Fibroblast of skin of abdomen (primary cell): ENCODE measurements around the gene CLCN3.
"Not testable (repeated sequence)": the region's sequence is repeated elsewhere in the genome, so short reads cannot be mapped to it uniquely, and the experiment has no call there.

ENCODE experiments used
- DNase-seq: peaks from one replicate; pipeline ENCODE4 v3.0.0-alpha.2; 2013

CLCN3 gene

GRCh38 chr4:169715826-169716225 is 95.4 kb downstream of the CLCN3 start:
- no peak for DNase-seq

- peak; percentile 13 for DNase-seq
Measured at GRCh38 chr4:169716677-169717076, 96.3 kb downstream of the CLCN3 start.

GRCh38 chr4:169720529-169720928 is 100.2 kb downstream of the CLCN3 start:
- no peak for DNase-seq

GRCh38 chr4:169723207-169723965 is 103.0 kb downstream of the CLCN3 start:
- DNase-seq: peak; percentile 12

- DNase-seq: peak; percentile 86
Measured at GRCh38 chr4:169724260-169724659, 103.9 kb downstream of the CLCN3 start.

GRCh38 chr4:169727616-169728015 is 107.2 kb downstream of the CLCN3 start:
- DNase-seq: no peak

GRCh38 chr4:169730564-169730963 is 110.2 kb downstream of the CLCN3 start:
- no peak for DNase-seq

GRCh38 chr4:169738604-169739003 is 118.2 kb downstream of the CLCN3 start:
- DNase-seq: not testable (repeated sequence)

GRCh38 chr4:169741569-169741968 is 121.2 kb downstream of the CLCN3 start:
- DNase-seq: no peak

GRCh38 chr4:169744601-169745000 is 124.2 kb downstream of the CLCN3 start:
- no peak for DNase-seq

GRCh38 chr4:169745291-169745690 is 124.9 kb downstream of the CLCN3 start:
- peak; percentile 62 for DNase-seq

- DNase-seq: no peak
Measured at GRCh38 chr4:169756971-169757574, 136.7 kb downstream of the CLCN3 start.

GRCh38 chr4:169757575-169758184 is 137.3 kb downstream of the CLCN3 start, which contains the start of gene HPF1:
TSS of gene HPF1 (minus strand) at chr4:169757944. CDS start at chr4:169757877, 67 bp downstream.
- DNase-seq: peak; percentile 87

- DNase-seq: no peak
Measured at GRCh38 chr4:169758401-169758962, 138.1 kb downstream of the CLCN3 start.

- DNase-seq: no peak
Measured at GRCh38 chr4:169761846-169762245, 141.5 kb downstream of the CLCN3 start.

- peak; percentile 95 for DNase-seq
Measured at GRCh38 chr4:169765835-169766234, 145.5 kb downstream of the CLCN3 start.

GRCh38 chr4:169766741-169767140 is 146.4 kb downstream of the CLCN3 start:
- DNase-seq: no peak

- no peak for DNase-seq
Measured at GRCh38 chr4:169768385-169768784, 148.0 kb downstream of the CLCN3 start.

- no peak for DNase-seq
Measured at GRCh38 chr4:169770416-169770815, 150.0 kb downstream of the CLCN3 start.

GRCh38 chr4:169771556-169772080 is 151.2 kb downstream of the CLCN3 start:
- DNase-seq: not testable (repeated sequence)
